ENCODE measurements around the gene RNF151.
"Not testable (repeated sequence)": the region's sequence is repeated elsewhere in the genome, so short reads cannot be mapped to it uniquely, and the experiment has no call there.

RNF151 gene

GRCh38 chr16:1966460-1966859, at the start of gene RNF151:
TSS of gene RNF151 (plus strand) at chr16:1966856. CDS start at chr16:1966882, 26 bp downstream.
- no peak for DNase-seq (ENCODE audit: extremely low read depth in 1 of 2, low read depth in 1 of 2)

- DNase-seq (ENCODE audit: extremely low read depth in 1 of 2, low read depth in 1 of 2) = no peak
Measured at GRCh38 chr16:1917056-1917664, 49.5 kb upstream of the RNF151 start.

GRCh38 chr16:1917665-1918350, 48.8 kb upstream of the RNF151 start:
- DNase-seq (ENCODE audit: extremely low read depth in 1 of 2, low read depth in 1 of 2) = no peak

GRCh38 chr16:1918351-1919326, 48.0 kb upstream of the RNF151 start, which contains the start of gene HS3ST6:
TSS of gene HS3ST6 (minus strand) at chr16:1918415. CDS start at chr16:1918323, 92 bp downstream.
- no peak for DNase-seq (ENCODE audit: extremely low read depth in 1 of 2, low read depth in 1 of 2)

GRCh38 chr16:1919327-1919998, 47.2 kb upstream of the RNF151 start:
- no peak for DNase-seq (ENCODE audit: extremely low read depth in 1 of 2, low read depth in 1 of 2)

- not testable (repeated sequence) for DNase-seq (ENCODE audit: extremely low read depth in 1 of 2, low read depth in 1 of 2)
Measured at GRCh38 chr16:1920122-1920521, 46.5 kb upstream of the RNF151 start.

- DNase-seq (ENCODE audit: extremely low read depth in 1 of 2, low read depth in 1 of 2) = no peak
Measured at GRCh38 chr16:1920727-1921171, 45.9 kb upstream of the RNF151 start.

- DNase-seq (ENCODE audit: extremely low read depth in 1 of 2, low read depth in 1 of 2) = no peak
Measured at GRCh38 chr16:1922357-1922756, 44.3 kb upstream of the RNF151 start.

GRCh38 chr16:1923299-1924034, 43.2 kb upstream of the RNF151 start:
- no peak for DNase-seq (ENCODE audit: extremely low read depth in 1 of 2, low read depth in 1 of 2)

- DNase-seq (ENCODE audit: extremely low read depth in 1 of 2, low read depth in 1 of 2) = no peak
Measured at GRCh38 chr16:1924095-1924494, 42.6 kb upstream of the RNF151 start.

GRCh38 chr16:1926271-1926670, 40.4 kb upstream of the RNF151 start:
- no peak for DNase-seq (ENCODE audit: extremely low read depth in 1 of 2, low read depth in 1 of 2)

GRCh38 chr16:1929105-1929504, 37.6 kb upstream of the RNF151 start:
- DNase-seq (ENCODE audit: extremely low read depth in 1 of 2, low read depth in 1 of 2) = no peak

- DNase-seq (ENCODE audit: extremely low read depth in 1 of 2, low read depth in 1 of 2) = peak; percentile 75 to 87
Measured at GRCh38 chr16:1929578-1930337, 36.9 kb upstream of the RNF151 start.

GRCh38 chr16:1930338-1930720, 36.3 kb upstream of the RNF151 start:
- DNase-seq (ENCODE audit: extremely low read depth in 1 of 2, low read depth in 1 of 2) = no peak

GRCh38 chr16:1932050-1933028, 34.3 kb upstream of the RNF151 start:
- no peak for DNase-seq (ENCODE audit: extremely low read depth in 1 of 2, low read depth in 1 of 2)

GRCh38 chr16:1933097-1933661, 33.5 kb upstream of the RNF151 start:
- DNase-seq (ENCODE audit: extremely low read depth in 1 of 2, low read depth in 1 of 2) = no peak

- no peak for DNase-seq (ENCODE audit: extremely low read depth in 1 of 2, low read depth in 1 of 2)
Measured at GRCh38 chr16:1936945-1937479, 29.6 kb upstream of the RNF151 start.

GRCh38 chr16:1938316-1938715, 28.3 kb upstream of the RNF151 start:
- DNase-seq (ENCODE audit: extremely low read depth in 1 of 2, low read depth in 1 of 2) = no peak
